Measurements from ENCODE around the gene B3GLCT.

B3GLCT gene

DNA sequence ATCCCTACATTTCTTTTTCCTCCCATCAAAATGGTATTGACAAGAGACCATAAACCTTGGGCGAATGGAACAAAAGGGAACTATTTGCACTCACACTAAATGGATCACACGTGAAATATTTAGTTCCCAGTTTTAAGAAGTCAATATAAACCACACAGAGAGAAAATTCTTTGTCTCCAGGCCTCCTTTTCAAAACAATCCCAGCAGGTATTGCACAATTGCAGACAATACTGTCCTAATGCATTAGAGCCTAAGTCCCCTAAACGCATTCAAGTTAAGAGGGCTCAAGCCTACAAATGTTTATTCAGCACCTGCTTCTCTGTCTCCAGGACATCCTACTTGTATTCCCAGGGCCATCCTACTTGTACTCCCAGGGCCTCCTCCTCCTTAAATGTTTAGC lies 1.3 kb upstream of the B3GLCT start:
- DNase-seq (ENCODE audit: low read depth), result no peak
- TF ChIP-seq, protein P1, sequence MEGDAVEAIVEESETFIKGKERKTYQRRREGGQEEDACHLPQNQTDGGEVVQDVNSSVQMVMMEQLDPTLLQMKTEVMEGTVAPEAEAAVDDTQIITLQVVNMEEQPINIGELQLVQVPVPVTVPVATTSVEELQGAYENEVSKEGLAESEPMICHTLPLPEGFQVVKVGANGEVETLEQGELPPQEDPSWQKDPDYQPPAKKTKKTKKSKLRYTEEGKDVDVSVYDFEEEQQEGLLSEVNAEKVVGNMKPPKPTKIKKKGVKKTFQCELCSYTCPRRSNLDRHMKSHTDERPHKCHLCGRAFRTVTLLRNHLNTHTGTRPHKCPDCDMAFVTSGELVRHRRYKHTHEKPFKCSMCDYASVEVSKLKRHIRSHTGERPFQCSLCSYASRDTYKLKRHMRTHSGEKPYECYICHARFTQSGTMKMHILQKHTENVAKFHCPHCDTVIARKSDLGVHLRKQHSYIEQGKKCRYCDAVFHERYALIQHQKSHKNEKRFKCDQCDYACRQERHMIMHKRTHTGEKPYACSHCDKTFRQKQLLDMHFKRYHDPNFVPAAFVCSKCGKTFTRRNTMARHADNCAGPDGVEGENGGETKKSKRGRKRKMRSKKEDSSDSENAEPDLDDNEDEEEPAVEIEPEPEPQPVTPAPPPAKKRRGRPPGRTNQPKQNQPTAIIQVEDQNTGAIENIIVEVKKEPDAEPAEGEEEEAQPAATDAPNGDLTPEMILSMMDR (IDR thresholded peaks at IDR 0.05; ENCODE audit: control insufficient read depth, insufficient read depth, low read depth, low read length, missing control alignments), result no peak

DNA sequence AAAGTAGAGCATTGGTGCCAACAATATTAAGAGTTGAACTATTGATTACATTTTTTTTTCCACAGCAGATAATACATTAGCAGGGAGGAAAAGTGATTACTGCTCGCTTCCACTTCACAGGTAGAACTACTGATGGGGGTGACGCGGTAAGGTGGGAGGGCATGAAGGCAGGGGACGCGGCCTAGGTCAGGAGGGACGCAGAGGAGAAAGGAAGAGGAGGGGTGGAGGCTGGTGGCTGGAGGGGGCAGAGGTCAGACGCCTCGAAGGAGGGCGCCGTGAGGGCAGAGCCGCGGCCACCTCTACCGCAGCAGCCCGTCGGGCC lies 287 bp upstream of the B3GLCT start:
- DNase-seq (ENCODE audit: low read depth), result no peak
- TF ChIP-seq, protein P1 (IDR thresholded peaks at IDR 0.05; ENCODE audit: control insufficient read depth, insufficient read depth, low read depth, low read length, missing control alignments), result no peak
- peak overlapping the region; percentile 56 for H3K4me3 ChIP-seq (ENCODE audit: control insufficient read depth, low read depth, low read length)

More for the DNA sequence above, 1.3 kb upstream of the B3GLCT start:
- H3K4me3 ChIP-seq (ENCODE audit: control insufficient read depth, low read depth, low read length), result no peak overlapping the region

DNA sequence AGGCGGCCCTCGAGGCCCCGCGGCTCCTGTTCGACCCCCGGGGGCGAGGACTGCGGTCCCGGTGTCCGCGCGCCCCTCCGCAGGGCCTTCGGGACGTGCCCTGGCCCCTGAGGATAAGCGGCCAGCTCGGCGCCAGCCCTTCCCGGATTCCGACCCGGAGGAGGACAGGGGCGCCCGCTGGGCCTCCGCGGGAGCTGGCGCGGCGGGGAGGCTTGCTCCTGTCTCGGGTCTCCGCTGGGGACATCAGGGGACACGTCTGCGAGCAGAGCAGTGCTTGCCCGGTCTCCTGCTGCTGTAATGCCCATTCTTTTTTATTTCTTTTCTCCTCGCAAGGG lies 829 bp downstream of the B3GLCT start:
- TF ChIP-seq, protein P1 (IDR thresholded peaks at IDR 0.05; ENCODE audit: control insufficient read depth, insufficient read depth, low read depth, low read length, missing control alignments), result no peak
- DNase-seq (ENCODE audit: low read depth), result no peak
- peak overlapping the region; percentile 61 for H3K4me3 ChIP-seq (ENCODE audit: control insufficient read depth, low read depth, low read length)

DNA sequence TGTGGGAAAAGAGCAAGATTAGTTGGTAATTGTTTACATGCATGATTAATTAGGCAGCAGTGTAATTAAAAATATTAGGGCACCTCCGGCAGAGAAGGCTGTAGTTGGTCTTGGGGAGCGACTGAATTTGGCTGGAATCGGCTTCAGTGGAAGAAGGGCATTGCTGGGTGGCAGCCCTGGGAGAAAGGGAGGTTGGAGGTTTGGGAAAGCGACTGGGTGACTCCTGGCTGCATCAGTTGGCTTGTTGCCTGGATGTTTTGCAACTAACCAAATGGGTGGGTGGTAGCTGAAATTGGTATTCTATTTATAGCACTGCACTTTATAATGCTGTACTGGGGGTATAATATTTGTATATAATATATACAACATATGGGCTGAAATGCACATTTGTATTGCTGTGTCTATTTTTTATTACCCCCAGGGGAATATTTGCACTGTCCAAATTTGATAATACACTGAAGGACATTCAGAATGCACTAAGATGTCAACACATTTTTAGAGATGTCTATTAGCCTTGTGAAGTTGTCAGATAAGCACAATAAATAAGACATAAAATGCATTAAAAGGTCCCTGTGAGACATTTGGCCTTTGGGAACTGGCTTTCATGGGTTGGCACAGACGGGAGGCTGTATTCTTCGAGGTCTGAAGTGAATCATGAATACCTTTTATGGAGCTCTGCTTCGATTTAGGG lies 1.7 kb downstream of the B3GLCT start:
- TF ChIP-seq, protein P1 (IDR thresholded peaks at IDR 0.05; ENCODE audit: control insufficient read depth, insufficient read depth, low read depth, low read length, missing control alignments), result no peak
- peak overlapping the region; percentile 61 for H3K4me3 ChIP-seq (ENCODE audit: control insufficient read depth, low read depth, low read length)
- no peak for DNase-seq (ENCODE audit: low read depth)

DNA sequence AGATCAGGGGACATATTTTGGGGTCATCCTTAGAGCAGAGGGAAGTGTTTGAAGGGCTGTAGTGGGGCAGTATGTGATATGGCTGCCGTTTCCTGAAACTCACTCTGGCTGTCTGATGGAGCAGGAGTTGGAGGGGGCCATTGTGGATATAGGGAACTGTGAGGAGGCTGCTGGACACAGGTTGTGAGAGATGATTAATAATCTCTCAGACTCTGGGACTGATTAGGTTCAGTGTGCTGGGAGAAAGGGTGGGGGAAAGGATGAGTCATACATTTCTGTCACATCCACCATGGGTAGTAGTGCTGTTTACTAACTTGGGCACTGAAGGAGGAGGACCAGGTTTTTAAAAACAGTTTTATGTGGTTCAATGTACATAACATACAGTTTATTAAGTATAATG lies 4.8 kb downstream of the B3GLCT start:
- TF ChIP-seq, protein P1 (IDR thresholded peaks at IDR 0.05; ENCODE audit: control insufficient read depth, insufficient read depth, low read depth, low read length, missing control alignments), result no peak
- DNase-seq (ENCODE audit: low read depth), result no peak
- no peak overlapping the region for H3K4me3 ChIP-seq (ENCODE audit: control insufficient read depth, low read depth, low read length)

DNA sequence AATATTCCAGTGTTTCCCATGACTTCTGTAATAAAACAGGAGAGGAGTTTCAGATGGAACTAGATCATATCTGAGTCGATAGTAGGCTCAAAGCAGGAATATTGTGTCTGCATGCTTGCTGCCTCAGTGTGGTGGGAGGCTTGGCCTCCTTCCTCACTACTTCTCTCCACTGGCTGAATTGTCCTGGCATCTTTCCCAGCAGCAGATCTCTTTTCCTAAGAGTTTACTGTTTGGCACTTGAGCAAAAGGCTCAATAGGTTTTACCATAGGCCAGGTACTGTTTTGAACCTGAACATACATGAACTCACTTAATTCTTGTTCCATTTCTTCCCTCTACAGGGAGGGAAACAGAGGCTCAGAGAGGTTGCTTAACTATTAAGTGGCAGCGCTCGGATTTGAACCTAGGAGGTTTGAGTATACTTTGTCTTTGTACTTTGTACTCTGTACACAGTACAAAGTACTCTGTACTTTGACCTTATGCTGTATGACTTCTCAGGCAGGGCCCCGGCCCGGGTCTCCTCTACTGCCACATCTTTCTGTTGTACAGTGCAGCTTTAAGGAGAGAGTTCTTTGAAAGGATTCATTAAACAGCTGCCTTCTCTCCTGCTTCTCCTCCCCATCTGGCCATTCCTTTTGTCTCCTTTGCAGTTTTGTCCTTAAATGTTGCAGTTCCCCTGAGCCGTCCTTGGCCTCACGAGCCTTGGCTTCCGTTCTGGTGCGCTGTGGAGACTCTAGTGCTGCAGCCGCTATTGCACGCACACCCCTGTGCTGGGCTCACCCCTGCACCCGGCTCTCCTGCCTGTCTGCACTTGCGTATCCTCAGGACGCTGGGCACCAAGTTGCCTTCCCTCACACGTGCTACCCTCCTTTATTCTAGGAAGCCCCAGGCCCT lies 8.1 kb downstream of the B3GLCT start:
- no peak for DNase-seq (ENCODE audit: low read depth)
- H3K4me3 ChIP-seq (ENCODE audit: control insufficient read depth, low read depth, low read length), result no peak overlapping the region
- TF ChIP-seq, protein P1 (IDR thresholded peaks at IDR 0.05; ENCODE audit: control insufficient read depth, insufficient read depth, low read depth, low read length, missing control alignments), result no peak

All from AG09309 (cell line).